SJSA1 (cell line): ENCODE measurements around the gene NTM. TPM values are rescaled to one million over a fixed set of nuclear protein-coding genes. Genes with fewer than 3 reads are reported as not detected.

Experiments used
- DNase-seq, 2 experiments: peaks; one replicate each; pipeline ENCODE4 v3.0.0-alpha.2; 2015 to 2020; ENCODE audit warnings: low spot score in 2 of 2, low read depth in 1 of 2
- H3K27ac ChIP-seq: fragments of 250-450 bp; sonication (Bioruptor Pico); 2 replicates; pipeline ENCODE4 v1.5.1; 2020; ENCODE audit warnings: mild to moderate bottlenecking, moderate library complexity
- H3K27me3 ChIP-seq: fragments of 250-450 bp; sonication (Bioruptor Pico); replicated peaks from 2 replicates; pipeline ENCODE4 v1.5.1; 2020; ENCODE audit warnings: mild to moderate bottlenecking, moderate library complexity
- H3K36me3 ChIP-seq: fragments of 250-450 bp; sonication (Bioruptor Pico); 2 replicates; pipeline ENCODE4 v1.5.1; 2020; ENCODE audit warnings: mild to moderate bottlenecking
- H3K4me1 ChIP-seq: fragments of 250-450 bp; sonication (Bioruptor Pico); replicated peaks from 2 replicates; pipeline ENCODE4 v1.6.1; 2021; ENCODE audit warnings: mild to moderate bottlenecking
- H3K4me3 ChIP-seq: fragments of 250-450 bp; sonication (Bioruptor Pico); 2 replicates; pipeline ENCODE4 v1.5.1; 2020; ENCODE audit warnings: mild to moderate bottlenecking
- H3K9me3 ChIP-seq: fragments of 250-450 bp; sonication (Bioruptor Pico); replicated peaks from 2 replicates; pipeline ENCODE4 v1.5.1; 2020; ENCODE audit warnings: mild to moderate bottlenecking
- total RNA-seq: library from RNA; depleted of rRNA; stranded (reverse); fragments of >200 nt; shearing (Covaris generic); gene quantifications from 2 replicates; pipeline ENCODE4 v1.2.3, GENCODE V29; 2014

Gene NTM
- total RNA-seq, 1 experiment from 2014 or later: 0.34 TPM

DNA sequence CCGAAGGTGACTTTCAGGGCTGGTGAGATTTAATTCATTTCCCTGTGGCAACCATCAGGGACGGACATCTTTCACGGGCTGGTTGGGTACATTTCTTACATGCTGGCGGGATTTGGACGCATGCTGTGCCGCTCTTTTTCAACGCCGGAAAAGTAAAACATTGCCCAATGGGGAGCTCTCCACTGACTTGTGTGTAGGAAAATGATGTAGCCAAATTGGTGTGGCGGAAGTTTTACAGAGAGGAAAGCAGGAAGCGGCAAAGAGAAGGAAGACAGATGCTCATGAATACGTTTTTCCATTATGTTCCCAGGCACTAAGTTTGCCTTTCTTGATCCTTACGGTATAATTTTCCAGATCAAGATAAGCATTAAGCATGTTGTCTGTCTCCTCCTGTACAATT is 375.8 kb downstream of the NTM start:
- Histone ChIP-seq H3K4me3 (no peak overlapping the region), H3K9me3 (no peaks in the 10 kb centered on the region), H3K4me1 (peaks cover 14% of the 10 kb centered on the region), H3K27ac (no peak overlapping the region), H3K36me3 (no peaks in the 10 kb centered on the region), H3K27me3 (no peaks in the 10 kb centered on the region)
- DNase-seq: no peak

DNA sequence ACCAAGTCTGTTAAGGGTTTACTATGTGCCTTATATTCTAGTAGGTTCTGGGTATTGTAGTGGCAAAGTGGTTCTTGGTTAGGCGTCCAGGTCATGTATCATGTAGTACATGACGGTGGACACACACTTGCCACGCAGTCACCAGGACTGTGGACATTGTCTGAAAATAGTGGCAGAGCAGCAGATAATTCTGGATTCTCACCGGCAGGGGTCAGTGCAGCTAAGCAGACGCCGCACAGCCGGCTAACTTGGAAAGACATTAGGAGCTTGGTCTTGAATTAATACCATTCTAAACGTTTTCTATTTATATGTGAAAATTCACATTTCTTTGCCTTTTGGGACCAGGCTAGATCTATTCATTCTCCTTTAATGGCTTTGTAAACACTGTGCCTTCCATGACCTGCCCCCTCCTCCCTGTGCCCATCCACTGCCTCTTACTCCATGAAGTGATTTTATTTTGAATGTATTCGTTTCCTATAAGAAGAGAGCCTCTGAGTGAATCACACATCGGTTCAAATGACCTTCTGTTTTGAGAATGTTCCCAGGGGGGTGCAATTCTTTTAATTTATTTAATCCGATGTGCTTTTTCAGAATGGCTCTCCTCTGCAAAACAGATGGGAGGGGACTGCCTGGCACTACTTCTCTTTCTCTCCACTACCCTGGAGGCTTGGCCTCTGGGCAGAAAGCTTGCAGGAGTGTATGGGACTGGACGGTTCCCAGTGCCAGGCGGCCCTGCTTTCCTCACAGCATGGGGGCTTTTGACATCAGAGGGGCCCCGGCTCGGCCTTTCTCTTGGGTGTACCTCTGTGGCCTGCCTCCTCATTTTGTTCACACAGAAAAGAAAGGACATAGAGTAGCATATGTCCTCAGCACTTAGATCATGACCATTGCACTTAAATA is 378.0 kb downstream of the NTM start:
- H3K4me3 ChIP-seq: no peak overlapping the region
- peak; percentile 36 to 47 for DNase-seq
- H3K9me3 ChIP-seq: no peaks in the 10 kb centered on the region
- peaks cover 14% of the 10 kb centered on the region for H3K4me1 ChIP-seq
- H3K27ac ChIP-seq: no peak overlapping the region; the same call in 1 of the 2 replicates
- no peaks in the 10 kb centered on the region for H3K36me3 ChIP-seq
- no peaks in the 10 kb centered on the region for H3K27me3 ChIP-seq

DNA sequence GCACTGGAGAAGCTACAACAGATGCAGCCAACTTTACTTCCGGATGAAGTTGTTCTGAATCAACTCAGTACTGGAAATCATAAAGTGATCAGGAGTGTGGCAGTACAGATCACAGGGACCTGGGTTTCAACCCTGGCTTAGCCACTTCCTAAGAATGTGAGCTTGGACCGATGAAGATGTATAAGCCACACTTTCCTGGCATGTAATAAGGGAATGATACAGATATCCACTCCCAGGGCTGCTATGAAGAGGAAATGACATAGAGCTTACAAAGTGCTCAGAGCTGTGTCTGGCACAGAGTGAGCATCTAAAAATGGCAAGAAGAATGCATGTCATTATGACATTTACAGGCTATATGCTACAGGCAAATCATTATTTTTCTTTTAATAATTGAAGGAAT is 378.7 kb downstream of the NTM start:
- DNase-seq: no peak
- Histone ChIP-seq H3K27ac (no peak overlapping the region), H3K36me3 (no peaks in the 10 kb centered on the region), H3K4me1 (peaks cover 14% of the 10 kb centered on the region), H3K9me3 (no peaks in the 10 kb centered on the region), H3K4me3 (no peak overlapping the region), H3K27me3 (no peaks in the 10 kb centered on the region)

DNA sequence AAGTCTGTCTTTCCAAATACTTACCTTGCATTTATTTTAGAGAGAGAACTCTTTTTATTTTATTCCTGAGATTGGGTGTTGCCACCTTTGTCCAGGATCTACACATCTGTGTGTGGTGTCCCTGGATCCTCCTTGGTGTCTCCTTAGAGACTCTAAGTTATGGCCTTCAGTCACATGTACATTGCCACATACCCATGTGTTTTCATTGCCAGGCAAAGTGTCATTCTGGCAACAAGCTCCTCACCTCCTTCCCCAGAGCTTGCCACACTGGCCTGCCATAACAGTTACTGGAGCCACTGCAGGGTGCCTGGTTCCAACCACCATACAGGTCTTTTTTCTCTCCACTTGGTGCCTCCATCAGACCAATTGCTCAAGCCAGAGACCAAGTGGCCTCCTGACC is 379.7 kb downstream of the NTM start:
- no peaks in the 10 kb centered on the region for H3K9me3 ChIP-seq
- H3K27ac ChIP-seq: no peak overlapping the region
- H3K36me3 ChIP-seq: no peaks in the 10 kb centered on the region
- DNase-seq: no peak
- no peak overlapping the region for H3K4me3 ChIP-seq
- peaks cover 17% of the 10 kb centered on the region for H3K4me1 ChIP-seq
- no peaks in the 10 kb centered on the region for H3K27me3 ChIP-seq

DNA sequence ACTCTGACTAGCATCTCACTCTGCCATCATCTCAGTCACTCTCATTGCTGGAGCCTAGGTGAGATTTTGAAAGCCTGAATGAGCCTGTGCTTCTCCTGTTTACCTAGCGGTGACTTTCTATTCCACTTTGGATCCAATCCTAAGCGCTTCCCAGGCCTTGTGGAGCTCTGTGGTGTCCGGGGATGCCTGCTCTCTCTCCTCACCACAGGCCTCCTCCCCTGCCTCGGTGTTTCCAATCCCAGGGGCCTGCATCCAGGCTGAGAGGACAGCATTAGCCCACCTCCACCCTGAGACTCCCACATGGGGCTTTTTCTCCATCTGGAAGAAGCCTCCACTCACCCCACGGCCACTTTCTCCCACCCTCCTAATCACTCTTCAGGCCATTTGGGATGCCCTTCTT is 380.3 kb downstream of the NTM start:
- no peak overlapping the region for H3K4me3 ChIP-seq
- peaks cover 17% of the 10 kb centered on the region for H3K4me1 ChIP-seq
- H3K9me3 ChIP-seq: no peaks in the 10 kb centered on the region
- DNase-seq: no peak
- no peaks in the 10 kb centered on the region for H3K27me3 ChIP-seq
- no peaks in the 10 kb centered on the region for H3K36me3 ChIP-seq
- H3K27ac ChIP-seq: no peak overlapping the region

DNA sequence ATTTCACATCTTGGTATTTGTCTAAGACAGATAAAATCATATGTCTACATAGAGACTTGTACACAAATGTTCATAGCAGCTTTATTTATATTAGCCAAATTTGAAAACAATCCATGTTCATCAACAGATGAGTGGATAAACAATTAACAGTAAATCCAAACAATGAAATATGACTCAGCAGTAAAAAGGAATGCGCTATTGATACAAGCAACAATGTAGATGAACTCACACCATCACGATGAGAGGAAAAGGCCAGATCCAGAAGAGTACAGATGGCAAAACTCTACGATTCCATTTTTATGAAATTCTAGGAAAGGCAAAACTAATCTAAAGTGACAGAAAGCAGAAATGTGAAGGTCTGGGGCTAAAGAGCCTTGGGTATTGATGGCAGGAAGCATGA is 384.3 kb downstream of the NTM start:
- H3K9me3 ChIP-seq: no peaks in the 10 kb centered on the region
- H3K4me1 ChIP-seq: peaks cover 31% of the 10 kb centered on the region
- peak in 1 of 2 experiments; percentile 38 for DNase-seq
- no peak overlapping the region for H3K4me3 ChIP-seq
- no peaks in the 10 kb centered on the region for H3K36me3 ChIP-seq
- peak overlapping the region; percentile 51 for H3K27ac ChIP-seq
- no peaks in the 10 kb centered on the region for H3K27me3 ChIP-seq

DNA sequence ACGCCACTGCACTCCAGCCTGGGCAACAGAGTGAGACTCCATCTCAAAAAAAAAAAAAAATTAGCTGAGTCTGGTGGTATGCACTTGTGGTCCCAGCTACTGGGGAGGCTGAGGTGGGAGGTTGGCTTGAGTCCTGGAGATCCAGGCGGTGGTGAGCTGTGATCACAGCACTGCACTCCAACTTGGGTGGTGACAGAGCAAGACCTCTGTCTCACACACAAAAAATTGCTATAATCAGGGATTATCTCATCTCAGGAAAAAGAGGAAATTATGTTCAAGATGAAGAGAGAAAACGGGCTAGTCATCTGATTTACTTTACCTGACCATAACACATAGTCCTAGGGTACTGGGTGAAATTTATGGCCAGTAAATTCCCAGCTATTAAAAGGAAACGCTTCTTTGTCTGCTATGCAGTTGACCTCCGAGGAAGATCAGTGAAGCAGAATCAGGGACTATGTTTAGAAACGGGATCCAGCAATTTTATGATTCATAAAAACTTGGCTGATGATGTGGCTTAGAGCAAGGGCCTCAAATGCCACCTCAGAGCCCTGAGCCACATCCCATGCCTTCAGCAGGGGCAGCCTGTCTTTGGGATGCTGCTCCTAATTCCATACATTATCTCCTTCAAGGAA is 386.2 kb downstream of the NTM start:
- peak in 1 of 2 experiments; percentile 28 for DNase-seq
- Histone ChIP-seq H3K9me3 (no peaks in the 10 kb centered on the region), H3K27ac (no peak overlapping the region; the same call in 1 of the 2 replicates), H3K36me3 (no peaks in the 10 kb centered on the region), H3K4me3 (no peak overlapping the region), H3K4me1 (peaks cover 39% of the 10 kb centered on the region), H3K27me3 (no peaks in the 10 kb centered on the region)

DNA sequence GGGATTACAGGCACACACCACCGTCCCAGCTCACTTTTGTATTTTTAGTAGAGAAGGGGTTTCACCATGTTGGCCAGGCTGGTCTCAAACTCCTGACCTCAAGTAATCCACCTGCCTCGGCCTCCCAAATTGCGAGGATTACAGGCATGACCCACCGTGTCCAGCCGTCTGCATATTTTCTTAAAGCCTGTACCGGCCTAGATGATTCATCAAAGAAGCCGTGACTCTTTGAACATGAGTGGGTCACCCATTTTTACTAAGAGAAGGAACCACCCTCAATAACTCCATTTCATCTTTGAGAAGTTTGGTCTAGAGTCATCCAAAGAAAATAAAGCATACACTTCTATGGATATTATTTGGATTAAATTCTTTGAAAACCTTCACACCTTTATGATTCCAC is 388.3 kb downstream of the NTM start:
- no peak overlapping the region for H3K4me3 ChIP-seq
- no peaks in the 10 kb centered on the region for H3K9me3 ChIP-seq
- no peaks in the 10 kb centered on the region for H3K27me3 ChIP-seq
- H3K27ac ChIP-seq: no peak overlapping the region
- no peak for DNase-seq
- H3K36me3 ChIP-seq: no peaks in the 10 kb centered on the region
- H3K4me1 ChIP-seq: peaks cover 39% of the 10 kb centered on the region

DNA sequence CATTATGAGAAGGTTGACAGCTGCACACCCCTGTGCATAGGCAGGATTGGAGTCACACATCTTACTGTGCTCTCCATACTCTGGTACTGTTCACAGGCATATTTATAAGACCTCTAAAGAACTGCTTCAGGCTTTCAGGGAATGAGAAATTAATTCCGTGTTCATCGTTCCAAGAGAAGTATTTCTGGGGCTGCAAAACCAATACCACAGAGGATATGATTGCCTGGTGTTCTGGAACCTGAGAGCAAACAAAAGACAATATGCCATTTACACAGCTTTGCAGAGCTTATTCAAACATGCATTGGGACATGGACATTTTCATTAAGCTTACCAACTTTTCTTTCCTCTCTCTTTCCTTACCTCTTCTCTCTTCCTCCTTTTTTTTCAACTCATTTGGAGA is 388.7 kb downstream of the NTM start:
- no peak for DNase-seq
- no peak overlapping the region; the same call in 1 of the 2 replicates for H3K27ac ChIP-seq
- no peaks in the 10 kb centered on the region for H3K36me3 ChIP-seq
- no peaks in the 10 kb centered on the region for H3K9me3 ChIP-seq
- H3K4me1 ChIP-seq: peaks cover 39% of the 10 kb centered on the region
- no peaks in the 10 kb centered on the region for H3K27me3 ChIP-seq
- no peak overlapping the region for H3K4me3 ChIP-seq

DNA sequence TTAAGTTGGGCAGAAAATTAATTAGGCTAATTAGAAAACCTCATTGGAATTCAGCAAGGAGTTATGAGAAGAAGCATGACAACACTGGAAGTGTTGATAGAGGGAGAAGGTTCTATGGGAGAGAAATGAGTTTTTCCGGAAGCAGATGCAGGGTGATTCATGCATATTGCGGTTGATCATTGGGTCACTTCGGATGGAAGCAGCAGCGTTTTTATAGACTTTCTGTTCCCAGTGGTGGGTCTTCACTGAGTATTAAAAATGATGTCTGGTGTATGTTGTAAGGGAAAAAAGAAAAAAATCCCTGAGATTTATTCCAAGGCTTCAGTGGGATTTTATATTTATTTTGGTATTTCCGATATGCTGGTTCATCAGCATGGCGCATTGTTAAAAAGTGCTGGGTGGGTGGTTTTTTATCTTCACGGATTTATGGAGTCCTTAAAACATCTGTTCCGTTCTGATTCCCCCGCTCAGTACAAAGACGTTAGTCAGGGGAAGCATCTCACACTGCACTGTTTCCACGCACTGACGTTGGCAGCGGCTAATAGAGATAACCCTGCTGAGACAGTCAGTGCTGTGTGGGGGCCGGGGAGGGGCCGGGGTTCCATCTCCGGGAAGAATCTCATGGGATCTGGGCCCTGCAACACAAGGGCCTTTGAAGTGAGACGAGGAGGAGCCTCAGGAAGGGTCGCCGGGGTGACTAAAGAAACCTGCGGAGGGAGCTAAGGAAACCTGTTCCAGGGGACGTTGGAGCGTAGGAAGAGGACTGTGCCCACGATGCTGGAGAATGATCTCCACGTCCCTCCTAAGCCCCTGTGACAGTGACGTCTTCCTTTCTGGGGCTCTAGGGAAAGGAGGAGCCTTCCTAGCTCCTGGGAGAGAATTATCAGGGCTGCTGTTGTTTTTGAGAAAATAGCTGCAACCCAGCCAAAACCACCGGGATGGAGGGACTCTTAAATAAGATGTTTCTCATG is 390.0 kb downstream of the NTM start:
- no peaks in the 10 kb centered on the region for H3K9me3 ChIP-seq
- peaks cover 32% of the 10 kb centered on the region for H3K4me1 ChIP-seq
- DNase-seq: peak; percentile 45 to 57
- H3K27me3 ChIP-seq: no peaks in the 10 kb centered on the region
- H3K27ac ChIP-seq: peak overlapping the region; percentile 67
- H3K4me3 ChIP-seq: peak overlapping the region; percentile 16; the same call in 1 of the 2 replicates
- no peaks in the 10 kb centered on the region for H3K36me3 ChIP-seq

DNA sequence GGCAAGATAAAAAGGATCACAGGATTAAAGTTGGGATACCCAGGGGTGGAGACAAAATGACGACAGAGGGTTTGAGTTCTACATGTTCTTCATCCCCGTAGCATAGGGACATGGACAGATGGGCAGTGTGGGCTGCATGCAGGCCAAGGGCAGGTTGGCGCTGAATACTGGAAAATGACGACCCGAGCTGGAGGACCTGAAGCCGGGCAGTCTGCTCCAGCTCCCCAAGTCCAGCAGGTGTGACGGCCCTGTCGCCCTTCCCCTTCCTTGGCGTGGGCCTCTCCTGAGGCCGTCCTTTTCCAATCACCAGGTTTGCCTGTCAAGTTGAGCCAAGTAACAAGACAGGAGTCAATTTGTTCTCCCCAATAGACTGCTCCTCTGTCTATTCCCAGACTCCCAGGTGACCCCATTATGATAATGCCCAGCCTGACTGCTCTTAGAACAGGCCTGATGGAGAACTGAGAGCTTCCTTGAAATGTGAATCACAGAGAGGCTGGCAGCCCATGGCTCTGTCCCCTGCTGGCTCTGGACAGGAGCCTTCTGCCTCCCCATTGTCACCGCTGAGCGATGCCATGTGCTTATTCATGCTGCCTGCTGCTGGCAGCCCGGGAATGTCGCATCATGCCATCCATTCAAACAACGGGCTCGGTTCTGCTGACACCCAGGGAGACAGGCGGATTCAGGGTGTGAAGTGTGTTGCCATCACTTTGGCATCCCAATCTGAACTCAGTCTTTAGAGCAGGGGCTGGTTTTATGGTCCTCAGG is 392.1 kb downstream of the NTM start:
- Histone ChIP-seq H3K9me3 (no peaks in the 10 kb centered on the region), H3K27ac (no peak overlapping the region), H3K4me1 (peaks cover 16% of the 10 kb centered on the region), H3K36me3 (no peaks in the 10 kb centered on the region), H3K27me3 (no peaks in the 10 kb centered on the region), H3K4me3 (no peak overlapping the region)
- no peak for DNase-seq

DNA sequence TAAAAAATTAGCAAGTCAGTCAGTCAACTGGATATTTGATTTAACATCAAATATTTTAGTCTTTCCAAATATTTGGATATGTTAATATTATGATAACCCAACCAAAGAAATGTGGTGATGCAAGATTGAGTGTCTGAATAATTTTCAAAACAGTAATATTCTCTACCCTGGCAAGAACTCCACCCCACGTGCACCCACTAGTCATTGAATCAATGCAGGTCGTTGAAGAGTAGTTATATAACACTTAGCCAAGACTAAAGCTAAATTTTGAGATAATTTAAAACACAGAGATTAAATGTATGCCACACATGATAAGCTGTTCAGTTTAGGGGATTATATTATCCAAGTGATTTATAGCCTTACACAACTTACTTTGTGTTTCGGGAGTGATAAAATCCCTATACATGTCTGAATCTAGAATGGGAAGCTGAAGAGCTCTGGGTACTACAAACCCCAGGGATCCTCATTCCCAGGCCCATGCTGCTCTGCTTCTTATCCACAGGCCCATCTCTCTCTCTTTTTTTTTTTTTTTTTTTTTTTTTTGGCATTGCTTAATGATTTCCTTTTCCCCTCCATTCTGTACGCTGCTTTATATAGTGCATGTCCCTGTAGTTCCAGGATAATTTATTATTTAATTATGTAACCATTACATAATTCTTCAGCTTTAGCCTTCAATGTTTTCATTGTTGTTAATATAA is 392.9 kb downstream of the NTM start:
- Histone ChIP-seq H3K27ac (no peak overlapping the region), H3K36me3 (no peaks in the 10 kb centered on the region), H3K4me1 (peaks cover 16% of the 10 kb centered on the region), H3K27me3 (no peaks in the 10 kb centered on the region), H3K9me3 (no peaks in the 10 kb centered on the region), H3K4me3 (no peak overlapping the region)
- DNase-seq: no peak
